Panc1 (cell line): Measurements from ENCODE around the gene SLC30A7. TPM values are rescaled to one million over a fixed set of nuclear protein-coding genes. Genes with fewer than 3 reads are reported as not detected.

Experiments
- ATAC-seq: fragments of 200-7000 bp; cut with Tn5 transposase; 2 replicates; pipeline ENCODE4 v1.9.1; 2020; ENCODE audit warnings: mild to moderate bottlenecking, moderate library complexity
- BruUV-seq: library from RNA; stranded (reverse); fragments of 400-500 nt; replicated peaks from 2 replicates; lab custom pipeline; 2021; lab: Mats Ljungman, UMichigan
- CTCF ChIA-PET: fragments of 300-600 bp; sonication (Branson Sonifier 250); formaldehyde crosslinking; loops from one replicate; lab custom pipeline; 2022; ENCODE audit warnings: antibody characterized with exemption; lab: Charles Lee
- POLR2A ChIA-PET: fragments of 300-600 bp; sonication (Branson Sonifier 250); formaldehyde crosslinking; loops from one replicate; lab custom pipeline; 2022; ENCODE audit warnings: antibody characterized with exemption; lab: Charles Lee
- DNase-seq: peaks from one replicate; pipeline ENCODE4 v3.0.0-alpha.2; 2010; ENCODE audit warnings: low read depth, low spot score
- H3K27ac ChIP-seq: 2 replicates; pipeline ENCODE4 v1.5.1; 2011; ENCODE audit warnings: mild to moderate bottlenecking, low read length, inconsistent platforms
- H3K27me3 ChIP-seq: fragments of 200-500 bp; sonication (Bioruptor generic); 2 replicates; pipeline ENCODE4 v1.6.0; 2014; ENCODE audit warnings: low read length, inconsistent platforms; ENCODE audit not compliant: control insufficient read depth, insufficient read depth
- H3K36me3 ChIP-seq: fragments of 200-500 bp; sonication (Bioruptor generic); 2 replicates; pipeline ENCODE4 v1.5.1; 2014; ENCODE audit warnings: inconsistent platforms, mild to moderate bottlenecking, low read length, moderate library complexity; ENCODE audit not compliant: control insufficient read depth, insufficient read depth
- H3K4me1 ChIP-seq: 2 replicates; pipeline ENCODE4 v1.5.1; 2011; ENCODE audit warnings: inconsistent platforms, mild to moderate bottlenecking, low read length, moderate library complexity; ENCODE audit not compliant: control insufficient read depth, insufficient read depth
- H3K4me3 ChIP-seq, 2 experiments: 2 replicates each; pipeline ENCODE4 v1.5.1; 2011 to 2012; ENCODE audit warnings: low read depth in 2 of 2, low read length in 2 of 2, mild to moderate bottlenecking in 2 of 2, inconsistent platforms in 1 of 2, moderate library complexity in 1 of 2
- H3K9me3 ChIP-seq: fragments of 200-500 bp; sonication (Bioruptor generic); 2 replicates; pipeline ENCODE4 v1.5.1; 2014; ENCODE audit warnings: low read depth, mild to moderate bottlenecking, inconsistent platforms, low read length, moderate library complexity; ENCODE audit not compliant: control insufficient read depth, insufficient read depth
- CTCF ChIP-seq: fragments of 450-650 bp; IDR thresholded peaks from 2 replicates; pipeline ENCODE4 v1.5.1; 2017; ENCODE audit warnings: mild to moderate bottlenecking
- POLR2AphosphoS5 ChIP-seq: IDR thresholded peaks from 2 replicates; pipeline ENCODE4 v1.6.1; 2012; ENCODE audit warnings: mild to moderate bottlenecking, low read depth, low read length, moderate library complexity
- REST ChIP-seq, 2 experiments: IDR thresholded peaks; 2 replicates each; pipeline ENCODE4 v1.6.1; 2011 to 2012; ENCODE audit warnings: low read depth in 2 of 2, control low read depth in 1 of 2, low read length in 1 of 2, mild to moderate bottlenecking in 1 of 2, moderate library complexity in 1 of 2; ENCODE audit not compliant: insufficient read depth in 1 of 2
- SIN3A ChIP-seq: IDR thresholded peaks from 2 replicates; pipeline ENCODE4 v1.6.1; 2012; ENCODE audit warnings: low read depth, mild to moderate bottlenecking, low read length, moderate library complexity, borderline replicate concordance; ENCODE audit not compliant: insufficient read depth
- TCF7L2 ChIP-seq: IDR thresholded peaks from 2 replicates; pipeline ENCODE4 v1.6.1; 2011; ENCODE audit warnings: mild to moderate bottlenecking, low read depth, low read length, inconsistent platforms
- in situ Hi-C: cut with HindIII; loops from 2 replicates; pipeline ENCODE4 v1.10.0; 2016; ENCODE audit warnings: low sequenced_read_pairs, low pct_unique_long_range_greater_than_20kb
- intact Hi-C: fragments of 100-400 bp; cut with micrococcal nuclease; formaldehyde crosslinking; loops from one replicate; pipeline ENCODE4 v1.10.0; 2022; ENCODE audit not compliant: unreplicated experiment
- total RNA-seq: library from RNA; stranded (reverse); gene quantifications from one replicate; pipeline ENCODE4 v1.2.1, GENCODE V29; 2021; ENCODE audit not compliant: unreplicated experiment

SLC30A7 gene
- total RNA-seq, 1 experiment from 2014 or later = 18.5 TPM

GRCh38 chr1:101017448-101017847, 121.6 kb downstream of the SLC30A7 start:
- ATAC-seq (no peak), DNase-seq (no peak)
- intact Hi-C loops (no loop called here), in situ Hi-C loops (no loop called here)
- H3K27me3 ChIP-seq = no peaks in the 10 kb centered on the region
- no peaks in the 10 kb centered on the region for H3K4me1 ChIP-seq
- no peak overlapping the region for H3K4me3 ChIP-seq
- no TSS peak for BruUV-seq
- H3K27ac ChIP-seq = no peak overlapping the region
- no peaks in the 10 kb centered on the region for H3K9me3 ChIP-seq
- ChIA-PET CTCF (interaction anchor here (0.6 kb wide), 1 partner anchor 16 kb away, joined by 3 read pairs; no protein-coding TSS in a partner anchor), POLR2A (no interaction called here)
- peaks cover 6% of the 10 kb centered on the region; the same call in 1 of the 2 replicates for H3K36me3 ChIP-seq
- TF ChIP-seq CTCF = no peak
- no peak for TF ChIP-seq SIN3A
- no peak for TF ChIP-seq REST (IDR thresholded peaks at IDR 0.05; ENCODE audit: insufficient read depth in 1 of 2, low read depth in 2 of 2, low read length in 1 of 2)
- TF ChIP-seq POLR2AphosphoS5 = no peak
- TF ChIP-seq TCF7L2 = no peak

GRCh38 chr1:101022294-101022693, 126.4 kb downstream of the SLC30A7 start:
- intact Hi-C loops (loop anchor here (10.0 kb wide), 1 partner anchor 263 kb away; no protein-coding TSS in a partner anchor), in situ Hi-C loops (no loop called here)
- DNase-seq = no peak
- H3K4me1 ChIP-seq = peaks cover 3% of the 10 kb centered on the region; the same call in 1 of the 2 replicates
- no peaks in the 10 kb centered on the region for H3K27me3 ChIP-seq
- CTCF ChIA-PET = no interaction called here
- POLR2A ChIA-PET = no interaction called here
- no peak overlapping the region for H3K27ac ChIP-seq
- peaks cover 6% of the 10 kb centered on the region for H3K36me3 ChIP-seq
- ATAC-seq = no peak
- no peaks in the 10 kb centered on the region for H3K9me3 ChIP-seq
- BruUV-seq = no TSS peak
- TF ChIP-seq REST (IDR thresholded peaks at IDR 0.05; ENCODE audit: insufficient read depth in 1 of 2, low read depth in 2 of 2, low read length in 1 of 2) (no peak), POLR2AphosphoS5 (no peak), CTCF (no peak), TCF7L2 (no peak), SIN3A (no peak)
- H3K4me3 ChIP-seq = no peak overlapping the region
